GM20000 (cell line): ENCODE results near the gene SPATA13.
A peak's percentile ranks its signal among the peaks of the same experiment; 100 is the strongest.

ENCODE experiments used
- DNase-seq: peaks from one replicate; pipeline ENCODE4 v3.0.0; 2012; ENCODE audit warnings: low spot score
- TF ChIP-seq, protein P1 (sequence below): IDR thresholded peaks from 2 replicates; pipeline ENCODE4 v1.5.1; 2012; ENCODE audit warnings: mild to moderate bottlenecking, control low read depth; ENCODE audit errors: extremely low read depth, missing control alignments

The SPATA13 gene

GRCh38 chr13:24267801-24268200 lies 107.3 kb downstream of the SPATA13 start:
- TF ChIP-seq, protein P1, sequence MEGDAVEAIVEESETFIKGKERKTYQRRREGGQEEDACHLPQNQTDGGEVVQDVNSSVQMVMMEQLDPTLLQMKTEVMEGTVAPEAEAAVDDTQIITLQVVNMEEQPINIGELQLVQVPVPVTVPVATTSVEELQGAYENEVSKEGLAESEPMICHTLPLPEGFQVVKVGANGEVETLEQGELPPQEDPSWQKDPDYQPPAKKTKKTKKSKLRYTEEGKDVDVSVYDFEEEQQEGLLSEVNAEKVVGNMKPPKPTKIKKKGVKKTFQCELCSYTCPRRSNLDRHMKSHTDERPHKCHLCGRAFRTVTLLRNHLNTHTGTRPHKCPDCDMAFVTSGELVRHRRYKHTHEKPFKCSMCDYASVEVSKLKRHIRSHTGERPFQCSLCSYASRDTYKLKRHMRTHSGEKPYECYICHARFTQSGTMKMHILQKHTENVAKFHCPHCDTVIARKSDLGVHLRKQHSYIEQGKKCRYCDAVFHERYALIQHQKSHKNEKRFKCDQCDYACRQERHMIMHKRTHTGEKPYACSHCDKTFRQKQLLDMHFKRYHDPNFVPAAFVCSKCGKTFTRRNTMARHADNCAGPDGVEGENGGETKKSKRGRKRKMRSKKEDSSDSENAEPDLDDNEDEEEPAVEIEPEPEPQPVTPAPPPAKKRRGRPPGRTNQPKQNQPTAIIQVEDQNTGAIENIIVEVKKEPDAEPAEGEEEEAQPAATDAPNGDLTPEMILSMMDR, result no peak
- DNase-seq, result no peak

- no peak for DNase-seq
- TF ChIP-seq, protein P1, result no peak
Observed at GRCh38 chr13:24269821-24270220, 109.3 kb downstream of the SPATA13 start.

DNA sequence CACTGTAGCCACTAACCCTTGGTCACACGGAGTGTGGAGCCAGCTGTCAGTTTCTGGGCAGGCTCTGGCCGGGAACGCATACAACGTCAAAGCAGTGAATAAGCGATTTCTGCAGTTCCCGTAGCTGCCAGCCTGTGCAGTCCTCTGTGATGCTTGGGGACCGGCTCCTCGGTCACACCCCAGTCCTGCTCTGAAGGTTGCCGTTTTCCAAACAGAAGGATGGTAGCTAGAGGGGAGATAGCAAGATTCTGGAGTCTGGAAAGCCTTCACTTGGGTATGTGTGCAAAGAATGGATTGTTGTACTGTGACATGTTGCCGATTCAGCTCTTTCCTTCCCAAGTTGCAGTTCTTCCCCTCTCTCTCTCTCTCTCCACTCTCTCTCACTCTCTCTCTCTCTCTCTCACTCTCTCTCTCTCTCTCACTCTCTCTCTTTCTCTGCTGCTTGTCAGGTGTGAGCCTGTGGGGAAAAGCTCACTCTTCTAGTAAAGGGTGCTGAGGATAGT lies 110.2 kb downstream of the SPATA13 start:
- TF ChIP-seq, protein P1, result no peak
- DNase-seq, result peak; percentile 60

DNA sequence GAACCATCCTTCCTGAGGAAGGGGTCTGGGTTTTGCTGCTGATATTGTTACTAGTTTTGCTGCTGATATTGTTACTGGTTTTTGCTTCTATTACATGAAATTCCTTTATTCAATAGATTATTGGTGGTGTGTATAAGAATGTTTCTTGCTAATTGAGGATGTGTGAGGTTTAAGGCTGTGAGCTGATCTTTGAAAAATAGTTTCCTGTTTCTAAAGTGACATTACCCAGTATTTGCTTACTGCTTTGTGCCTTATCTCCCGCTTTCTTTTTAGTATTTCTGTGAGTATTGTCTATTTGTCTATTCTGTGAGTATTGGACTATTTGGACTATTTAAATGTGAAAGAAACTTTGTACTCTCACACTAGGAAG lies 110.7 kb downstream of the SPATA13 start:
- TF ChIP-seq, protein P1, result no peak

DNA sequence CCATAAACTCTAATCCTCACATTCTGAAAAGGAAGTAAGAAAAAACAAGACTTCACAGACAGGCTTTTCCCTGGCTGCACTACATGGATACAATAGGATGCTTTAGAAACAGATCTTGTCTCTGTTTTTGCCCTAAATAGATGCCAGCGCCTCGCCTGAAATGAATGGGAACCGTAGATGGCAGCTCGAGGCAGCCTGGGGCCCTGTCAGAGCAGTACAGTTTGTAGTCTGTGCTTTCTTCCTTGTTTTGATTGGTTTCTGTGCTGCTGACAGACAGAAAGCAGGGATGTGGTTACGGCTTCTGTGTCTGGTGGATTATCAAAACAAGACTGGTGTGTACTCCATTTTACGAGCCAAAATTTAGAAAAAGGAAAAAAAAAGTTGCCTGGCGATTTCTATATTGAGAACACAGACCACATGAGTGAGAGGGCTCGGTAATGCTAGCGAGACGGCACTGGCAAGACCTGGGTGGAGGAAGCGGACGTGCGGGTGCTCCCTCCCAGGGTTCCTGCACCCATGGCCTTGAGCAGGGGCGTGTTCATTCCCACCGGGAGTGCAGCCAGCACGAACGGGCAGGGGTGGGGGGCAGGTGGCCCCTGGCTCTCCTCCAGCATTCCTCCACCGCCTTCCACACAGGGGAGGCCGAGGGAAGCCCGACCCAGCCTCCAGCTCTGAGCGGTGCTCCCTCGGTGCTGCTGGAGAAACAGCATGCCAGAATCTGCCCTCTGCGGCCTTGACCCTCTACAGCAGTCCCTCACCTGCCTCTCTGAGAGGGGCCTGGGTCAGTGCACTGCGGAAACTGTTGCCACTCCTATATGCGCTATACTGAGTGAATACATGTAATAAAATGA lies 111.3 kb downstream of the SPATA13 start:
- TF ChIP-seq, protein P1, result no peak
- peak; percentile 65 for DNase-seq

More for the DNA sequence above, 110.7 kb downstream of the SPATA13 start:
- no peak for DNase-seq

DNA sequence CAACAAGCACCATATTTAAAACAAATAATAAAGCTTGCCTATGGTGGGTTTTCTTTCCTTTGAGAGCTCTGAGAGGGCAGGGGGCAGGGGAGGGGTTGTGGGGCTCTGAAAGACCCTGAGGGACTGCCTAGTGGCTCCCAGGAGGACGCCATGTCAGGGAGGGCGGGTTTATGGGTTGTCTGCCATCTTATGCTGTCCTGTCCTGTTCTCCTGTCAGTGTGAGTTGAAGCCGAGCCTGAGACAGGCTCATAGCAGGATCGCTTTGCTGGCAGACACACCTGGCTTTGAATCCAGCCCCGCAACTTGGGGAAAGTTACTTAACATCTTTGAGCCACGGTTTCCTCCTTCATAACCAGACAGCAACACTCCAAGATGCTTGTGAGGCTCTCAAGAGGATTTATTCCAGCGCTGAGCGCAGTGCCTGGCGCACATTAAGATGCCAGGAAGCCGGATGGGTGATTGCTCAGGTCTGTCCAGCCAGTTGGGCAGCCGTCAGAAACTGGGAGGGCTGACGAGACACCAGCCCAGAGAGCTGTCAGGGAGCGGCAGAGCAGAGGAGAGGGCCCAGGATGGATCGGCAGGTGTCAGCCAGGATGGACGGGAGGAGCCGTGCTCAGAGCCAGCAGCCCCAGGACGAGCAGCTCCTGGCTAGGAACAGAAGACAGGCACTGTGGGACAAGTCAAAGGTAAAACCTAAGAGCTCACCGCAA lies 112.1 kb downstream of the SPATA13 start:
- no peak for DNase-seq
- TF ChIP-seq, protein P1, result no peak

DNA sequence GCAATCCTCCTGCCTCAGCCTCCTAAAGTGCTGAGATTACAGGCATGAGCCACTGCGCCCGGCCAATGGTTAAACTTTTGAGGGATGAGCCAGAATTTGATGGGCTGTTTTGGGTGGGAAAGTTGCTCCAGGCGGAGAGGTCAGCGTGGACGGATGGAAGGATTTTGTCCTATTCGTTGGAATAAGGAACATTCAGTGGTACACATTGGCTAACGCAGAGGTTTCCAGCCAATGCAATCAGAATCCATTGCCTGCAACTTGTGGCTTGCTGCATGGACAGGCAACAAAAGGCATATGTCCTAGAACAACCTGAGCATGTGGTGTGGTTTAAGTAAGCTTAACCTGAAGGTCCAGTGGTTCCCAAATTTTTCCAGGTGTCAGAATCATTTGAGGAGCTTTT lies 113.4 kb downstream of the SPATA13 start:
- no peak for DNase-seq
- TF ChIP-seq, protein P1, result no peak
